H1 (cell line): Measurements from ENCODE around the gene OLFM2.

Source experiments
- JUND ChIP-seq: IDR thresholded peaks from 2 replicates; pipeline ENCODE4 v1.6.1; 2011; ENCODE audit warnings: mild to moderate bottlenecking, improper control_type of control experiment, low read length
- KDM5A ChIP-seq: fragments of 200-600 bp; IDR thresholded peaks from 2 replicates; pipeline ENCODE4 v1.7.1; 2012; ENCODE audit warnings: mild to moderate bottlenecking, low read length, inconsistent platforms, mixed read lengths
- RXRA ChIP-seq: IDR thresholded peaks from 2 replicates; pipeline ENCODE4 v1.6.1; 2011; ENCODE audit warnings: low read depth, mild to moderate bottlenecking, low read length, moderate library complexity; ENCODE audit not compliant: insufficient read depth
- TF ChIP-seq, protein P1 (sequence below), 3 experiments: IDR thresholded peaks; 1 replicate in 2 of 3; 2 replicates in 1 of 3; pipeline versions ENCODE4 v1.5.1 to v1.6.1; 2011; ENCODE audit warnings: low read length in 3 of 3, mild to moderate bottlenecking in 3 of 3, inconsistent platforms in 2 of 3, low read depth in 1 of 3, moderate library complexity in 1 of 3; ENCODE audit not compliant: insufficient read depth in 1 of 3; ENCODE audit errors: control extremely low read depth in 1 of 3
- TF ChIP-seq, protein P2 (sequence below): IDR thresholded peaks from 2 replicates; pipeline ENCODE4 v1.6.1; 2011; ENCODE audit warnings: low read depth, mild to moderate bottlenecking, low read length; ENCODE audit not compliant: insufficient read depth

DNA sequence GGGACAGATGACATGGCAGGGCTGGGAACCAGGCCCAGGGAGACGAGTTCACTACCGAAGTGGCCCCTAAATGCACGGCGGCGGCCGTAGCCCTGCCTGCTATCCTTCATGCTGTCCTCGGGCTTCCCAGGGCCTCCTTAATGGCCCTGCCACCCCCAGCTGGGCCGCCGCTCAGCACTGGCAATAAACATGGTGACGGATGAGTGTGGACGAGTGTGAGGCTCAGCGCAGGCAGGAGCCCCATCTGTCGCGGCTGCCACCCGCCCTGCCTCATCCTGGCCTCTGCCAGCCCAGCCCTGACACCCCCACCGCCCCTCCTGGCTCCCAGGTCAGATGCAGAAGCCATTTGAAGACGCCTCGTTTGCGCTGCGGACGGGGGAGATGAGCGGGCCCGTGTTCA lies 87.6 kb downstream of the OLFM2 start:
- no peak for TF ChIP-seq JUND
- TF ChIP-seq, protein P1, sequence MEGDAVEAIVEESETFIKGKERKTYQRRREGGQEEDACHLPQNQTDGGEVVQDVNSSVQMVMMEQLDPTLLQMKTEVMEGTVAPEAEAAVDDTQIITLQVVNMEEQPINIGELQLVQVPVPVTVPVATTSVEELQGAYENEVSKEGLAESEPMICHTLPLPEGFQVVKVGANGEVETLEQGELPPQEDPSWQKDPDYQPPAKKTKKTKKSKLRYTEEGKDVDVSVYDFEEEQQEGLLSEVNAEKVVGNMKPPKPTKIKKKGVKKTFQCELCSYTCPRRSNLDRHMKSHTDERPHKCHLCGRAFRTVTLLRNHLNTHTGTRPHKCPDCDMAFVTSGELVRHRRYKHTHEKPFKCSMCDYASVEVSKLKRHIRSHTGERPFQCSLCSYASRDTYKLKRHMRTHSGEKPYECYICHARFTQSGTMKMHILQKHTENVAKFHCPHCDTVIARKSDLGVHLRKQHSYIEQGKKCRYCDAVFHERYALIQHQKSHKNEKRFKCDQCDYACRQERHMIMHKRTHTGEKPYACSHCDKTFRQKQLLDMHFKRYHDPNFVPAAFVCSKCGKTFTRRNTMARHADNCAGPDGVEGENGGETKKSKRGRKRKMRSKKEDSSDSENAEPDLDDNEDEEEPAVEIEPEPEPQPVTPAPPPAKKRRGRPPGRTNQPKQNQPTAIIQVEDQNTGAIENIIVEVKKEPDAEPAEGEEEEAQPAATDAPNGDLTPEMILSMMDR (IDR thresholded peaks at IDR 0.05; ENCODE audit: control extremely low read depth in 1 of 3, insufficient read depth in 1 of 3, low read depth in 1 of 3, low read length in 3 of 3), result no peak
- TF ChIP-seq, protein P2, sequence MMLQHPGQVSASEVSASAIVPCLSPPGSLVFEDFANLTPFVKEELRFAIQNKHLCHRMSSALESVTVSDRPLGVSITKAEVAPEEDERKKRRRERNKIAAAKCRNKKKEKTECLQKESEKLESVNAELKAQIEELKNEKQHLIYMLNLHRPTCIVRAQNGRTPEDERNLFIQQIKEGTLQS, result no peak
- TF ChIP-seq RXRA, result no peak
- TF ChIP-seq KDM5A, result no peak
